HepG2 (cell line): Measurements from ENCODE around the gene DLG4. TPM values are rescaled to one million over a fixed set of nuclear protein-coding genes. Genes with fewer than 3 reads are reported as not detected.

ENCODE experiments used
- ARID3A ChIP-seq: IDR thresholded peaks from 2 replicates; pipeline ENCODE4 v1.6.1; 2012; ENCODE audit warnings: low read depth, low read length, improper control_type of control experiment
- GATAD1 ChIP-seq: IDR thresholded peaks from 2 replicates; pipeline ENCODE4 v1.6.1; 2016; ENCODE audit warnings: missing genetic modification reagents, missing compliant biosample characterization
- MED13 ChIP-seq: sonication (generic); formaldehyde crosslinking; IDR thresholded peaks from 2 replicates; pipeline ENCODE4 v1.5.0; 2020; ENCODE audit warnings: missing genetic modification reagents
- MED8 ChIP-seq: sonication (generic); formaldehyde crosslinking; IDR thresholded peaks from 2 replicates; pipeline ENCODE4 v1.8.1; 2023; ENCODE audit warnings: mild to moderate bottlenecking, missing genetic modification reagents; ENCODE audit not compliant: insufficient replicate concordance
- NCOA2 ChIP-seq: sonication (generic); formaldehyde crosslinking; IDR thresholded peaks from 2 replicates; pipeline ENCODE4 v1.8.0; 2022; ENCODE audit warnings: inconsistent platforms
- NPAS2 ChIP-seq: sonication (generic); formaldehyde crosslinking; IDR thresholded peaks from 2 replicates; pipeline ENCODE4 v1.8.0; 2022; ENCODE audit warnings: mild to moderate bottlenecking, missing genetic modification reagents, borderline replicate concordance
- NRL ChIP-seq: sonication (generic); formaldehyde crosslinking; IDR thresholded peaks from 2 replicates; pipeline ENCODE4 v1.5.0; 2020; ENCODE audit warnings: missing genetic modification reagents, mild to moderate bottlenecking, moderate library complexity, borderline replicate concordance
- PCBP1 ChIP-seq: fragments of 200-400 bp; formaldehyde crosslinking; IDR thresholded peaks from 2 replicates; pipeline ENCODE4 v1.6.1; 2017; ENCODE audit warnings: mild to moderate bottlenecking, low read depth, low read length, borderline replicate concordance
- PHF8 ChIP-seq: sonication (generic); formaldehyde crosslinking; IDR thresholded peaks from 2 replicates; pipeline ENCODE4 v1.5.0; 2020; ENCODE audit warnings: missing genetic modification reagents
- TAF1 ChIP-seq: sonication (generic); formaldehyde crosslinking; IDR thresholded peaks from 2 replicates; pipeline ENCODE4 v1.4.0; 2020; ENCODE audit warnings: missing genetic modification reagents
- TBL1XR1 ChIP-seq: fragments of 150-350 bp; IDR thresholded peaks from 2 replicates; pipeline ENCODE4 v1.6.1; 2014; ENCODE audit warnings: borderline replicate concordance, low read length; ENCODE audit not compliant: partially characterized antibody
- U2AF2 ChIP-seq: fragments of 200-400 bp; formaldehyde crosslinking; IDR thresholded peaks from 2 replicates; pipeline ENCODE4 v1.6.1; 2017; ENCODE audit warnings: low read depth, mild to moderate bottlenecking, low read length
- ZNF605 ChIP-seq: sonication (generic); formaldehyde crosslinking; IDR thresholded peaks from 2 replicates; pipeline ENCODE4 v1.8.0; 2022; ENCODE audit warnings: mild to moderate bottlenecking, missing genetic modification reagents
- ZNF619 ChIP-seq: sonication (generic); formaldehyde crosslinking; IDR thresholded peaks from 2 replicates; pipeline ENCODE4 v1.4.0; 2020; ENCODE audit warnings: mild to moderate bottlenecking, missing genetic modification reagents
- ZNF629 ChIP-seq: sonication (generic); formaldehyde crosslinking; conservative IDR thresholded peaks from 2 replicates; pipeline ENCODE4 v1.5.0; 2020; ENCODE audit warnings: missing genetic modification reagents
- polyA plus RNA-seq, 8 experiments: library from polyadenylated mRNA; depleted of rRNA in 3 of 8; stranded (reverse) in 7 of 8; unstranded in 1 of 8; fragments of >200 nt; fragmentation: Illumina TruSeq in 4 of 8; extraction: Trizol in 4 of 8; gene quantifications; 2 replicates each; pipeline versions ENCODE4 v1.2.1 to v1.2.3, GENCODE V29; 2011 to 2016; ENCODE audit warnings: low read depth in 4 of 8, missing spikeins in 1 of 8, mixed read lengths in 1 of 8; ENCODE audit not compliant: insufficient read depth in 1 of 8
- total RNA-seq, 5 experiments: library from RNA; depleted of rRNA; stranded (reverse); fragments of >200 nt; fragmentation: Illumina TruSeq; extraction: Trizol; gene quantifications; 2 replicates each; pipeline ENCODE4 v1.2.3, GENCODE V29; 2016; ENCODE audit warnings: low read depth in 1 of 5
- TF ChIP-seq, protein P1 (sequence below): sonication (generic); formaldehyde crosslinking; IDR thresholded peaks from 2 replicates; pipeline ENCODE4 v1.4.0; 2020; ENCODE audit warnings: mild to moderate bottlenecking, missing genetic modification reagents
- TF ChIP-seq, protein P2 (sequence below): sonication (generic); formaldehyde crosslinking; IDR thresholded peaks from 2 replicates; pipeline ENCODE4 v1.4.0; 2020; ENCODE audit warnings: missing genetic modification reagents
- TF ChIP-seq, protein P3 (sequence below): sonication (generic); formaldehyde crosslinking; IDR thresholded peaks from 2 replicates; pipeline ENCODE4 v1.5.1; 2020; ENCODE audit warnings: mild to moderate bottlenecking, missing genetic modification reagents, borderline replicate concordance

Gene DLG4
- total and polyA plus RNA-seq, 2 of the 13 experiments (the other 11 are each of a cell fraction or from before 2014, with no cell fraction given): 0.71 to 4.3 TPM

GRCh38 chr17:7177954-7178477 is 41.6 kb downstream of the DLG4 start (continued):
- TF ChIP-seq TBL1XR1 (no peak), NRL (CRISPR knock-in tag) (no peak), U2AF2 (no peak), ZNF605 (CRISPR knock-in tag) (peak; percentile 82), ZNF619 (CRISPR knock-in tag) (no peak), MED13 (CRISPR knock-in tag) (no peak), ZNF629 (CRISPR knock-in tag) (no peak; the same call in 1 of the 2 replicates), NCOA2 (CRISPR knock-in tag) (peak; percentile 43; the same call in 1 of the 2 replicates), ARID3A (no peak), PCBP1 (0 out of 2 replicates have a peak, but pooled peaks have one; percentile 42), PHF8 (CRISPR knock-in tag) (peak; percentile 24), NPAS2 (no peak), TAF1 (CRISPR knock-in tag) (peak; percentile 79), GATAD1 (CRISPR knock-in tag) (0 out of 2 replicates have a peak, but pooled peaks have one; percentile 26), MED8 (CRISPR knock-in tag) (peak; percentile 78)
- TF ChIP-seq, protein P1, sequence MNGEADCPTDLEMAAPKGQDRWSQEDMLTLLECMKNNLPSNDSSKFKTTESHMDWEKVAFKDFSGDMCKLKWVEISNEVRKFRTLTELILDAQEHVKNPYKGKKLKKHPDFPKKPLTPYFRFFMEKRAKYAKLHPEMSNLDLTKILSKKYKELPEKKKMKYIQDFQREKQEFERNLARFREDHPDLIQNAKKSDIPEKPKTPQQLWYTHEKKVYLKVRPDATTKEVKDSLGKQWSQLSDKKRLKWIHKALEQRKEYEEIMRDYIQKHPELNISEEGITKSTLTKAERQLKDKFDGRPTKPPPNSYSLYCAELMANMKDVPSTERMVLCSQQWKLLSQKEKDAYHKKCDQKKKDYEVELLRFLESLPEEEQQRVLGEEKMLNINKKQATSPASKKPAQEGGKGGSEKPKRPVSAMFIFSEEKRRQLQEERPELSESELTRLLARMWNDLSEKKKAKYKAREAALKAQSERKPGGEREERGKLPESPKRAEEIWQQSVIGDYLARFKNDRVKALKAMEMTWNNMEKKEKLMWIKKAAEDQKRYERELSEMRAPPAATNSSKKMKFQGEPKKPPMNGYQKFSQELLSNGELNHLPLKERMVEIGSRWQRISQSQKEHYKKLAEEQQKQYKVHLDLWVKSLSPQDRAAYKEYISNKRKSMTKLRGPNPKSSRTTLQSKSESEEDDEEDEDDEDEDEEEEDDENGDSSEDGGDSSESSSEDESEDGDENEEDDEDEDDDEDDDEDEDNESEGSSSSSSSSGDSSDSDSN: peak; percentile 25
- TF ChIP-seq, protein P2, sequence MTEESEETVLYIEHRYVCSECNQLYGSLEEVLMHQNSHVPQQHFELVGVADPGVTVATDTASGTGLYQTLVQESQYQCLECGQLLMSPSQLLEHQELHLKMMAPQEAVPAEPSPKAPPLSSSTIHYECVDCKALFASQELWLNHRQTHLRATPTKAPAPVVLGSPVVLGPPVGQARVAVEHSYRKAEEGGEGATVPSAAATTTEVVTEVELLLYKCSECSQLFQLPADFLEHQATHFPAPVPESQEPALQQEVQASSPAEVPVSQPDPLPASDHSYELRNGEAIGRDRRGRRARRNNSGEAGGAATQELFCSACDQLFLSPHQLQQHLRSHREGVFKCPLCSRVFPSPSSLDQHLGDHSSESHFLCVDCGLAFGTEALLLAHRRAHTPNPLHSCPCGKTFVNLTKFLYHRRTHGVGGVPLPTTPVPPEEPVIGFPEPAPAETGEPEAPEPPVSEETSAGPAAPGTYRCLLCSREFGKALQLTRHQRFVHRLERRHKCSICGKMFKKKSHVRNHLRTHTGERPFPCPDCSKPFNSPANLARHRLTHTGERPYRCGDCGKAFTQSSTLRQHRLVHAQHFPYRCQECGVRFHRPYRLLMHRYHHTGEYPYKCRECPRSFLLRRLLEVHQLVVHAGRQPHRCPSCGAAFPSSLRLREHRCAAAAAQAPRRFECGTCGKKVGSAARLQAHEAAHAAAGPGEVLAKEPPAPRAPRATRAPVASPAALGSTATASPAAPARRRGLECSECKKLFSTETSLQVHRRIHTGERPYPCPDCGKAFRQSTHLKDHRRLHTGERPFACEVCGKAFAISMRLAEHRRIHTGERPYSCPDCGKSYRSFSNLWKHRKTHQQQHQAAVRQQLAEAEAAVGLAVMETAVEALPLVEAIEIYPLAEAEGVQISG: peak; percentile 13; the same call in 1 of the 2 replicates
- TF ChIP-seq, protein P3, sequence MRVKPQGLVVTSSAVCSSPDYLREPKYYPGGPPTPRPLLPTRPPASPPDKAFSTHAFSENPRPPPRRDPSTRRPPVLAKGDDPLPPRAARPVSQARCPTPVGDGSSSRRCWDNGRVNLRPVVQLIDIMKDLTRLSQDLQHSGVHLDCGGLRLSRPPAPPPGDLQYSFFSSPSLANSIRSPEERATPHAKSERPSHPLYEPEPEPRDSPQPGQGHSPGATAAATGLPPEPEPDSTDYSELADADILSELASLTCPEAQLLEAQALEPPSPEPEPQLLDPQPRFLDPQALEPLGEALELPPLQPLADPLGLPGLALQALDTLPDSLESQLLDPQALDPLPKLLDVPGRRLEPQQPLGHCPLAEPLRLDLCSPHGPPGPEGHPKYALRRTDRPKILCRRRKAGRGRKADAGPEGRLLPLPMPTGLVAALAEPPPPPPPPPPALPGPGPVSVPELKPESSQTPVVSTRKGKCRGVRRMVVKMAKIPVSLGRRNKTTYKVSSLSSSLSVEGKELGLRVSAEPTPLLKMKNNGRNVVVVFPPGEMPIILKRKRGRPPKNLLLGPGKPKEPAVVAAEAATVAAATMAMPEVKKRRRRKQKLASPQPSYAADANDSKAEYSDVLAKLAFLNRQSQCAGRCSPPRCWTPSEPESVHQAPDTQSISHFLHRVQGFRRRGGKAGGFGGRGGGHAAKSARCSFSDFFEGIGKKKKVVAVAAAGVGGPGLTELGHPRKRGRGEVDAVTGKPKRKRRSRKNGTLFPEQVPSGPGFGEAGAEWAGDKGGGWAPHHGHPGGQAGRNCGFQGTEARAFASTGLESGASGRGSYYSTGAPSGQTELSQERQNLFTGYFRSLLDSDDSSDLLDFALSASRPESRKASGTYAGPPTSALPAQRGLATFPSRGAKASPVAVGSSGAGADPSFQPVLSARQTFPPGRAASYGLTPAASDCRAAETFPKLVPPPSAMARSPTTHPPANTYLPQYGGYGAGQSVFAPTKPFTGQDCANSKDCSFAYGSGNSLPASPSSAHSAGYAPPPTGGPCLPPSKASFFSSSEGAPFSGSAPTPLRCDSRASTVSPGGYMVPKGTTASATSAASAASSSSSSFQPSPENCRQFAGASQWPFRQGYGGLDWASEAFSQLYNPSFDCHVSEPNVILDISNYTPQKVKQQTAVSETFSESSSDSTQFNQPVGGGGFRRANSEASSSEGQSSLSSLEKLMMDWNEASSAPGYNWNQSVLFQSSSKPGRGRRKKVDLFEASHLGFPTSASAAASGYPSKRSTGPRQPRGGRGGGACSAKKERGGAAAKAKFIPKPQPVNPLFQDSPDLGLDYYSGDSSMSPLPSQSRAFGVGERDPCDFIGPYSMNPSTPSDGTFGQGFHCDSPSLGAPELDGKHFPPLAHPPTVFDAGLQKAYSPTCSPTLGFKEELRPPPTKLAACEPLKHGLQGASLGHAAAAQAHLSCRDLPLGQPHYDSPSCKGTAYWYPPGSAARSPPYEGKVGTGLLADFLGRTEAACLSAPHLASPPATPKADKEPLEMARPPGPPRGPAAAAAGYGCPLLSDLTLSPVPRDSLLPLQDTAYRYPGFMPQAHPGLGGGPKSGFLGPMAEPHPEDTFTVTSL (CRISPR knock-in tag): peak; percentile 26
